GM19351 (cell line): ENCODE results near the gene TRABD2A.
A peak's percentile ranks its signal among the peaks of the same experiment; 100 is the strongest.

Source experiments
- ATAC-seq: cut with Tn5 transposase; IDR thresholded peaks from one replicate; pipeline ENCODE4 v1.9.1; 2021; ENCODE audit warnings: mild to moderate bottlenecking, moderate library complexity; ENCODE audit not compliant: unreplicated experiment

The TRABD2A gene

DNA sequence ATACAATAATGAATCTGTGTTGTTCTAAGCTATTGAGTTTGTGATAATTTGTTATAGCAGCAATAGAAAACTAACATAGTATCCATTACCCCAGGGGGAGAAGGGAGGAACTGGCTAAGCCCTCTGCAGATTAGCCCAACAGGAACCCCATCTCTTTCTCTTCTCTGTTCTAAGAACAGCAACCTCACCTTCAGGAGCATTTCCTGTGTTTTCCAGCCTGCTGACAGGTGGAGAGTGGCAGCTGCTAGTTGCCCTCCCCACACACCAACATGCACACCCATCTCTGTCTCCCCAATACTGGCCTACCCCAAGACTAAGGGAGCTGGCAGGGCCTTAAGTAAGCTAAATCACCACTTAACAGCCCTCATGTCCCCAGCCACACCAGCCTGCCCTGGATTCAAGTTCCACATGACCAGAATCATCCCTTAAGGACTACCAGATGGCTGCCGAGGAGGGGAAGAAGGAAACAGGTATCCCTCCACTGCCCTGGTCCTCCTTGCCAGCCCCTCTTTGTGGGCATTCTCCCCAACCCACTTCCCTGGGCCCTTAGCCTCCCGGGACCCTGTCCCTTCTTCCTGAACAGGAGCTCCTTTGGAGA is 52.8 kb downstream of the TRABD2A start:
- no peak for ATAC-seq

DNA sequence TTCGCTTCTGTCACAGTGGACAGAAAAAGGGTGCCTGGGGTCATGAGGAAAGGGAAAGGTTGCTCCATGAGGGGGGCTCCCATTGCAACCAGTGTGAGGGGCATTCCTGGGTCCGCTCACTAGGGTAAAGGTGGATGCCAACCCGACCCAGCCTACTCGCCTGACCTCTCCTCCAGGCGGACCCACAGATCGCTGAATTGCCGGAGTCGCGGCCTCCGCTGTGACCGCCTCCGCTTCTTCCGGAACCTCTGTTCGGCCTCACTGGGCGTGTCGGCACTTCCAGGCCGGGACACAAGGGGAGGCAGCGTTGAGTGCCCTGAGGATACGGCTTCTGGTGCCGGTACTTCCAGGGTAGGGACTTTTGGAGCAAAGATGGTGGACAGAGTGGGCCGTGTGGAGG is 57.1 kb downstream of the TRABD2A start:
- no peak for ATAC-seq

DNA sequence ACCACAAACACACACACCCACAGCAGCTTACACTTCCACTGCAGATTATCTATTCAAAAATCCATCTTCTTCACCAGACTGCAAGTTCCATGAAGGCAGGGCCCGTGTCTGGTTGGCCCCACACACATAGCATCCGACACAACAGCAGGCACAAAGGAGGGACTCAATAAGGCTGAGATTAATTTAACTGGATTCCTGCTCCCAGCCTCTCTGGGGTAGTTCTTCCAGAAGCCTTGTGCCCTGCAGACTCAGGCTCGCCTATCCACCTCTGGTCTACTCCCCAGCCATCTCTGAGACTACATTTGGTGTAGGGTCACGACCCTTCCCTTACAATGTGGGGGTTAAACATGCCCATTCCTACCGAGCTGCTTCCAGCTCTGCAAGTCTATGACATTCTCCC is 57.7 kb downstream of the TRABD2A start:
- no peak for ATAC-seq

DNA sequence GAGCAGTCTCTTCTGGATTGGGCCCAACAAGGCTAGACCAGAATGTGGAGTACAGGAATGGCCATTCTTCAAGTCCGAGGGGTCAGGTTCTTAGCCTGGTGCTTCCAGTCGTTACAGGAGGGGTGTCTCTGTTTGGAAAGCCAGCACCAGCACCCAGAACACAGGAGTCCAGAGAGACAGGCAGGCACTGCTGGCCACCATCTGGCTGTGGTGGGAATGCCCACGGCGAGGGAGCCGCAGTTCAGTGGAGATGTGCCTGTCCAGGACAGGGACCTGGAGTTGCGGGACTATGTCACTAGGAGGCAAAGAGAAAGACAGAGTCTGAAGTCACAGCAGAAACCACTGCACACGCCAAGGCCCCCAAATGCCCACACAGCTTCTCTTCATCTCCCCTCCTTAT is 59.1 kb downstream of the TRABD2A start:
- no peak for ATAC-seq

DNA sequence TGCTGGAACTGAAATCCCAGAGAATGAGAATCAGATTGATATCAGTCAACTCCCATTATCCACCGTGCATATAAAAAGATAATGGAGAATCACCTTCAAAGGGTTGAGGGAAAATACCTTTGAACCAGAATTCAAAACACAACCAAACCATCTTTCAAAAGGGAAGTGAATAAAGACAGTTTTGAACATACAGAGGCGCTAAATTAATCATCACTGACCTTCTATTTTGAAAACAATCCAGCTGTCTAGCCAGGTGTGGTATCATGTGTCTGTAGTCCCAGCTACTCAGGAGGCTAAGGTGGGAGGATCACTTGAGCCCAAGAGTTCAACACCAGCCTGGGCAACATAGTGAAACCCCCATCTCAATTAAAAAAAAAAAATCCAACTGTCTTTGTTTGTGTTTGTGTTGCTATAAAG is 63.6 kb downstream of the TRABD2A start:
- ATAC-seq, result peak; percentile 90

DNA sequence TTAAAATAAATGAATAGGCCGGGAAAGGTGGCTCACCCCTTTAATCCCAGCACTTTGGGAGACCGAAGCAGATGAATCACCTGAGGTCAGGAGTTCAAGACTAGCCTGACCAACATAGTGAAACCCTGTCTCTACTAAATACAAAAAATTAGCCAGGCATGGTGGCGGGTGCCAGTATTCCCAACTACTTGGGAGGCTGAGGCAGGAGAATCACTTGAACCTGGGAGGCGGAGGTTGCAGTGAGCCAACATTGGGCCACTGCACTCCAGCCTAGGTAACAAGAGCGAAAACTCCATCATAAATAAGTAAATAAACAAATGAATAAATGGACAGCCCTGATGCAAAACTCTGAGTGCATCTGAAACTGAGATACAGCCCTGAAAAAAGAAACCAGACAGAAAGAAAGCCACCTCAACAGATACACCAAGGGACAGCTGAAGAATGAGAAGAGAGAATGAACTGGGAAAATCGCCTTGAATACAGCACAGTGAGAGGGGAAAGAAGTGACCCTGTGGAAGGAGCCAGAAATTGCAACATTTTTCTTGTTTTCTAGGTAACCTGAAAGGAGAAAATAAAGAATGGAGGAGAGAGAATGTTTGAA is 64.4 kb downstream of the TRABD2A start:
- peak; percentile 69 for ATAC-seq

DNA sequence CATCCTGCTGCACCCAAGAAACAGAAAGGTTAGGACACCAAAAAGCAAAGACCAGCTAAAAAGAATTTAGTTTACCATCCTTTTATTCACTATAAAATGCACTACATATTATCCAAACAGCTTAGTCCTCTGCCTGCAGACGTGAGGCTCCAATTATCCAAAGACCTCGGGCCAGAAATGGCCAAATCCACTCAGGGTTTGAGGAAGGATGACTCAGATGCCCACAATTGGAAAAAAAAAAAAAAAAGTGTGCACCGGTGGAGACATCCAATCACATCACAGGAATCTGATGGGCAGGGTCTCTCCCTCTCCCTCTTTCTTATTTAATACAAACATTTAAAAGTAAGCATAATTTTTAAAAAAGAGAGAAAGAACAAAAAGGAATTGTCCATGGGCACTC is 65.7 kb downstream of the TRABD2A start:
- no peak for ATAC-seq

DNA sequence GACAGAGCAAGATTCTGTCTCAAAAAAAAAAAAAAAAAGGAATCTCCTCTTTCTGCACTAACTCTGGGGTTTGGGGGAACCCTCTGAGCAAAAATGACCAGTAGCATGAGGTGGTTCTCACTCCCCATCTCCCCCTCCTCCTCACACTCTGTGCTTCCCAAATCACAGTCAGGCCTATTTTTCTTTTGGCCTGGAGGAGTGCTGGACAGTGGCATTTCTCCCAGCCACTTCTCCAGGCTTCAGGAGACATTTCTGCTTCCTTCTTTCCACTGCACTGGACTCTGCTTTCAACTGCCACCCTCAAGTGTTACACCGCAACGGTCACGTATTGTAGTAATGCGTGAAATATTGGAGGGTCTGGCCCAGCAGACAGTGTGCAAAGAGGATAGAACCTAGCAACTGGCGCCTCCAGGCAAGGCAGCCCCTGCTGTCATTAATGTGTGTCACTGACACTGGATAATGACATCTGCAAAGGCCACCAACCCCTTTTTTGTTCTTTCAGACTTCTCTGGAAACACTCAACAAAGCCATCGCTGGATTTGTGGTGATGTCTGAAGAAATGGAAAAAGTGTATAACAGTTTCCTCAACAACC is 68.9 kb downstream of the TRABD2A start:
- ATAC-seq, result no peak

DNA sequence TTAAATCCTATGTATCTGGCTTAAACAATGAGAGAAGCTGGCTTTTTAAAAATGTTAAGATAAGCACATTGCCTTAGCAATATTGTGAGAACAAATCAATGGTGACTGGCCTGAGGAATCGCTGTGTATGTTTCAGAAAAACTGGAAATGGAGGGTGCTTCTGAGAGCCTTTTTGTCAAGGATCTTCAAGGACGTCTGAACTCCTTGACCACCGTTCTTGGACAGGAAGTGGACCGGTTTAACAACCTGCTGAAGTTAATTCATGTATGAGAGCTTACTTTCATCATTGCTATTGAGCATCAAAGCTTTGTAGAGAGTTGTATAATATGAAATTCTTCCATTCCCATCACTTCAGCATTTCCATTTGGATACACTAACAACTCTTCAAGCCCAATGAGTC is 72.6 kb downstream of the TRABD2A start:
- ATAC-seq, result no peak

DNA sequence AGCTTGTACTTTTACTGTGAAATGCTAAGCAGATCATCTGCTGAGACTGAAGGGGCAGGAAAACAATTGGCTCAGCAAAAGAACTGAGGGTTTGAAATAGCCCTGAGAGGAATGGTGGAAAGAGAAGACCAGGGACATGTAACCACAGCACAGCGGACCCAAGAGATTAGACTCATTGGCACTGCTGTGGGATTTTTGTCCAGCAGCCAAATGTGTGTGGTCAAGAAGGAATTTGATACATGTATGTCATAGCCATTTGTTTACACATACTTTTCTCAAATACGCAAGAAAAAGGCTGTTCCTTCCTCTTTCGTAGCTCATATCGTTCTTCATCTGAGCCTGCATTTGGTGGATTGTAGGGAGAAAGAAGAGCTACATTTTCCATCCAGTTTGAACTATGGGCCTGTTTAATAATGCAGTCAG is 73.8 kb downstream of the TRABD2A start:
- no peak for ATAC-seq

DNA sequence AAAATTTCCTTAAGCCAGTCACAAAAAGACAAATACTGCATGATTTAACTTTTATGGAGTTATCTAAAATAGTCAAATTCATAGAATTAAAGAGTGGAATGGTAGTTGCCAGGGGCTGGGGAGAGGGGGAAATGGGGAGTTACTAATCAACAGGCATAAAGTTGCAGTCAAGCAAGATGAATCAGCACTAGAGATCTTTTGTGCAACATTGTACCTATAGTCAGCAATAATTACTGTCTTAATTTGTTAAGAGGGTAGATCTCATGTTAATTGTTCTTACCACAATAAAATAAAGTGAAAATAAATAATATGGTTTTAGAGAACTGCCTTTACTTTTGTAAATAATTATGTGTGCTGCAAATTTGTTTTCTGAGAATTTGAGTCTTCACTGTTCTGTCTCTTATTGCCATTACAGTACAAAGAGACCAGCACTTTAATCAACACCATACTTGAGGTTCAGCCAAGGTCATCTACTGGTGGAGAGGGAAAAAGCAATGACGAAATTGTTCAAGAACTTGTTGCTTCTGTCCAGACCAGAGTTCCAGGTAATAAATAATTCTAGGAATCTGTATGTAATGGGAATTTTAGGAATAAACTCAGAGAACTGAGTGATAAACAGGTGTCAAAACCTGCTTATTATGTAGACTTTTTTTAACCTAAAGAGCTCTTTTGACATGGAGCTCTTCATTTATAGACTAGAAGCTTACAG is 75.5 kb downstream of the TRABD2A start:
- ATAC-seq, result no peak

DNA sequence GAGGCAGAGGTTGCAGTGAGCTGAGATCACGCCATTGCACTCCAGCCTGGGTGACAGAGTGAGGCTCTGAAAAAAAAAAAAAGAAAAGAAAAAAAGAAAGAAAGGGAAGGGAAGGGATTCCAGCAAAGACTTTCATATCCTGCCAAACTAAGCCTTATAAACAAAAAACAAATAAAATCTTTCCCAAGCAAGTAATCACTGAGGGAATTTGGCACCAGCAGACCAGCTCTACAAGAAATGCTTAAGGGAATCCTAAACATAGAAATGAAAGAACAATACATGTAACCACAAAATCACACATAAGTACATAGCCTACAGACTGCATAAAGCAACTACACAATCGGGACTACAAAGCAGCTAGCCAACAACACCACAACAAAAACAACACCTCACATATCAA is 79.1 kb downstream of the TRABD2A start:
- no peak for ATAC-seq

DNA sequence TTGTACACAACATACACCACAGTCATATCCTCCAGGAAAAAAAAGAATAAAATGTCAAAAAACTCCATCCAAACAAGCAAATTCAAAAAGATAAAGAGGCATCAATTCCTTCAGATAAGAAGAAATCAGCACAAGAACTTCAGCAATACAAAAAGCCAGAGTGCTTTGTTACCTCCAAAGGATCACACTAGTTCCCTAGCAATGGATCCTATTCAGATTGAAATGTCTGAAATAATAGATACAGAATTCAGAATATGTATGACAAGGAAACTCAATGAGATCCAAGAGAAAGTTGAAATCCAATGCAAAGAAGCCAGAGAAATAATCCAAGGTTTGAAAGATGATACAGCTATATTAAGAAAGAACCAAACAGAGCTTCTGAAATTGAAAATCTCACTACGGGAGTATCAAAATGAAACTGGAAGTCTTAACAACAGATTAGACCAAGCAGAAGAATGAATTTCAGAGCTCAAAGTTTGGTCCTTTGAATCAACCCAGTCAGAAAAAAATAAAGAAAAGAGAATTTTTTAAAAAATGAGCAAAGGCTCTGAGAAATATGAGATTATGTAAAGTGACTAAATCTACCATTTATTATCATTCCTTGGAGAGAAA is 80.6 kb downstream of the TRABD2A start:
- peak; percentile 90 for ATAC-seq

DNA sequence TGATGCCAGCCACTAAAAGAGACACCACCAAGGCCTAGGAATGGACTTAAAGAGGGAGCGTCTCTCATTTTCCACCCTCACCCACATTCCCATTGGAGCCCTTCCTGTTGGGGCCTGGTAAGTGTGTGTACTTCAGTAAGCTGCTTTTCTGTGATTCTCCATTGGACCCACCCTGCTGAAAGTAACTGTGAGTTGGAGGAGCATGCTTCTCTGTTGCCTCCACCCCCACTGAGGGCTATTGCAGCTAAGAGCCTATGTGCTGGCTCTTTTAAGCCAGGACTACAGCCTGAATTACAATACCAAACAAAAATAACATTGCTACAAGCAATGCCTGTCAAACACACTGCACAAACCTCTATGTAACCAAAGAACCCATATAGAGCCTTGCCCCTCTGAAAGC is 81.1 kb downstream of the TRABD2A start:
- ATAC-seq, result peak; percentile 14

DNA sequence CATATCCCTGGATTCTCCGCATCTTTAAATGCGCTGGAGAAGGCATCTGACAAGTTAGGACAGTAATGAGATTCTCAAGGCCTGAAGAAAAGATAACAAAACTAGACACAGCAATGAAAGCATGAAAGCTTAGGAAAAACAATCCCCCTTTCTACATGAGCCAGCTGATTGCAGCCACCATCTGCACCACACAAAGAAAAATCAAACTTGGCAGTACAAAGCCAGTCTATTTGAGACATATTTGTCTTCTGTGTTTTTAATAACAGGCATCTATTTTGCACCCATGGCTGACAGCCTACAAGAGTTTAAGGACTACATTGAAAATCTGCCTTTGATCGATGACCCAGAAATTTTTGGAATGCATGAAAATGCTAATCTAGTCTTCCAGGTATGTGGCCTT is 83.6 kb downstream of the TRABD2A start:
- no peak for ATAC-seq

DNA sequence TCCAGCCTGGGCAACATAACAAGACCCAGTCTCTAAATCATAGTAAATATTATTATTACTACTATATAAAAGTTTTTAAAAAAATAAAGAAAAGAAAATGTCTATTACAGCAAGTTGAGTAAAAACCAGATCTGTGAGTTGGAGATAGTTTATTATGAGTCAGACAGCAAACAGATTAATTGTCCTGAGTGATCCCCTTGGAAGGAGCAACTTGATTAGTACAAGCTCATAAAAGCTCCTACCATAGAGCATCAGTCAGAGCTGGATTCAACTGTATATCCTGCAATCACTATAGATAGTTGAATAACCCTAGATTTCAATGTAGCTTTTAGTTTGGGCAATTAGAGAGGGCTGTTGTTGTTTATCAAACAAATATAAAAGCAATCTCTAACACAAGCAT is 84.1 kb downstream of the TRABD2A start:
- ATAC-seq, result no peak

DNA sequence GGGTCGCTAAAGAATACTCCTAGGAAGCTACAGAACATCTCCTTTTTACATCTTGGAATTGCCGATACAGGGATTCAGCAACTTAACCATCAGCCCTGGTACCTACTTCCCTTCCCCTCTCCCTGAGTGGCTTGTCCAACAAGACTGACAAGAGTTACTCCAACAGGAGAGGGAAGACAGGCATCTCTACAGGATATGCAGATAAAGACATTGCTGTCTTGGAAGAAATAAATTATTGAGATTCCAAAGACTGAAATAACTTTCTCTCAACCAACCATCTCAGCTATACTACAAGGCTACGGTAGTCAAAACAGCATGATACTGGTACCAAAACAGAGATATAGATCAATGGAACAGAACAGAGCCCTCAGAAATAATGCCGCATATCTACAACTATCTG is 87.2 kb downstream of the TRABD2A start:
- no peak for ATAC-seq

DNA sequence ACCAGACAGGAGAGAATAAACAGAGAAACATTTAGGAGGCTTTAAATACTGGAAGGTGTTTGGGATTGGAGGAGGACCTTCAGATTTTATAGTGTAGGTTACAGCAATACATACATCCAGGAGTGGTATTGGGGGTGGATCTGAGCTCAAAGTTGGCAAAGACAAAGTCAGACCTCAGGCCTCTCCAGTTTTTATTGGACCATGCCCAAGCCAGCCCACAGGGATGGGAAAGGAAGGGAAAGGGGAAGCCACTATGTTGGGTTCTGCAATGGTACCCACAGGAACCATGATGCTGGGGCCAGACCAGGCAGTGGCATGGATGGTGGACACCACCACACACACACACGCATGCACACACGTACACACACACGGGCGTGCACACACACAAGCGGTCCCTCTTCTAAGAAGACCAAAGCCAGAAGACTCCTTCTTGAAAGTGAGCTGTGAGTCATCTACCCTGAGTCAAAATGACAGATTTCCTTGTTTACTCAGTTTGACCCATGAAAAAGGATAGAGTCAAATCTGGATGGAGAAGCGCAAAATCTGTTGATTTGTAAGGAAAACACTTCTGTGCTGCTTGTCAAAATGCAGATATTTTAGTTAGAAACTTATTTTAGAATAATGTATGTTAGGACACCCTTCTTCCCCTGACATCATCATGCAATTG is 87.9 kb downstream of the TRABD2A start:
- ATAC-seq, result no peak

DNA sequence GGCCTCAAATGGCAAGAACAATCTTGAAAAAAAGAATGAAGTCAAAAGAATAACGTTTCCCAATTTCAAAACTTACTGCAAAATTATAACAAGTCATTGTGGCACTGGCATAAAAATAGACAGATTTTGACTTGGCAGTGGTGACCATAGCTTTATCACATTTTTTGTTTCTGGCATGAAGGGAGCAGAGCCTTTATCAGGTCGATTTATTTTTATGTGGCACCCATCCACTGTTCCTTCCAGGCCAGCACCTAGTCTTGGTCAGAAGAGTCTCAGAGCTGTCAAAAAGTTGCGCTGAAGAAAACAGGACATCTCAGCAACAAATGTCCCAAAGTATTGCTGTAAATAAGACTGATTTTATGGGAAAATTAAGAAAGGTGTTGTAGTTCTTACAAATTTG is 92.4 kb downstream of the TRABD2A start:
- ATAC-seq, result no peak

DNA sequence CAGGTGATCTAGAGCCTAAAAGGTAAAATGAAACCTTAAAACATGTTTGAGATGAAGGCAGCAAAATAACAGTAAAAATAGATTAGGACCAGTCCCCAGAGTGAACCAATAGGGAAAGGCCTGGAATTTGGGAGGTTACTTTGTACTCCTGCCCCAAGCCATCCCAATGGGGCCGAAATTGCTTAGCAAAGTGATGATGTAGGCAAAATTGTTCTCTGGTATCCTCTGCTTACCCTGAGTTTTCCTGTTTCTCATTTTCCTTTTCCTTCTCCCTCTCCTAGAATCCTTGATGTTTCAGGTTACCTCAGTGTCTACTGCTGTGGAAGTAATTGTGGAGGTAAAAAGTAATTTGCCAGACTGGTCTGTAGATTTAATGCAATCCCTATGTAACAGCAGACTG is 92.9 kb downstream of the TRABD2A start:
- no peak for ATAC-seq

DNA sequence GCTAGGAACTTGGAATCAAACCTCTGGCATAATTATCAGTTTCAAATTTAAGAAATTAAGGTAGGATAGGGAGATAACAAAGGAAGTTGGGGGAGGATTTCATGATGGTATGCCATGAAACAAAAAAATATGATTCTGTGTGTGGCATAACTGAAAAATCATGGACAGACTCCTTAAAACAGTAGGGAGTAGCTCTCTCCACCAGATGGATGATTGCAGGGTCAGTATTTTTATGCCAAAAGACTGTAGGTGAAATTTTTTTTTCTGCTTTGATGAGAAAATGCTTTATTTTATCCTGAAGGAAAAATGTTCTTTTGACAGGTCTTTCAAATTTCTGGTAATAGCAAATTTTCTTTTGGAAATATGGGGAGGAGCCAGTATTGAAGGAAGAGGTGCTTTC is 94.3 kb downstream of the TRABD2A start:
- no peak for ATAC-seq
